Sigmoid colon (tissue), 4 donors: ENCODE results near the gene MINDY2.

Source experiments
- EP300 ChIP-seq, 4 donors: sonication (generic); formaldehyde crosslinking; IDR thresholded peaks; one replicate each; pipeline ENCODE4 v1.6.1; 2017; ENCODE audit warnings: antibody characterized with exemption in 4 of 4
- POLR2A ChIP-seq, 2 donors: fragments of 450-650 bp; IDR thresholded peaks; one replicate each; pipeline ENCODE4 v1.6.1; 2016; ENCODE audit warnings: antibody characterized with exemption in 2 of 2, mild to moderate bottlenecking in 2 of 2, moderate library complexity in 2 of 2
- POLR2AphosphoS5 ChIP-seq, 4 donors: sonication (generic); formaldehyde crosslinking; IDR thresholded peaks; one replicate each; pipeline ENCODE4 v1.6.1; 2017; ENCODE audit warnings: antibody characterized with exemption in 4 of 4
- TF ChIP-seq, protein P1 (sequence below), 4 experiments: fragments of 450-650 bp in 3 of 4; fragments of 200-600 bp in 1 of 4; IDR thresholded peaks; one replicate each; pipeline ENCODE4 v1.5.1; 2016 to 2019; ENCODE audit warnings: antibody characterized with exemption in 4 of 4, mild to moderate bottlenecking in 3 of 4, moderate library complexity in 2 of 4

DNA sequence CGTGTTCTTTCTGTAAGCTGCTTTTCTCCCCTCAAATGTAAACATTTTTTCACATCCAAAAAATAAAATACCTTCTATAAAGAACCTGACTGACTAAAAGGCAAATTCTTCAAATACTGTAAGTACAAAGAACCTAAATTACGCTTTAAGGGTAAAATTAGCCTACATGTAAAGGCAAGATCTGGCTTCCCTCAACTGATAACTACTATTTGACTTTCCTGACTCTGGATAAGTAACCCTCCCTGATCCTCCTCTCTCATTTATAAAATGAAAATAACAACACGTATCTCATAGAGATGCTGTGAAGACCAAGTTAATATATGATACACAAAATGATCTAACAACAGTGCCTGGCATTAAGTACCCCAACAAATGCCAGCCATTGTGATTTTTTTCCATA lies 33.8 kb upstream of the MINDY2 start:
- TF ChIP-seq POLR2A (IDR thresholded peaks at IDR 0.05) = no peak
- TF ChIP-seq, protein P1, sequence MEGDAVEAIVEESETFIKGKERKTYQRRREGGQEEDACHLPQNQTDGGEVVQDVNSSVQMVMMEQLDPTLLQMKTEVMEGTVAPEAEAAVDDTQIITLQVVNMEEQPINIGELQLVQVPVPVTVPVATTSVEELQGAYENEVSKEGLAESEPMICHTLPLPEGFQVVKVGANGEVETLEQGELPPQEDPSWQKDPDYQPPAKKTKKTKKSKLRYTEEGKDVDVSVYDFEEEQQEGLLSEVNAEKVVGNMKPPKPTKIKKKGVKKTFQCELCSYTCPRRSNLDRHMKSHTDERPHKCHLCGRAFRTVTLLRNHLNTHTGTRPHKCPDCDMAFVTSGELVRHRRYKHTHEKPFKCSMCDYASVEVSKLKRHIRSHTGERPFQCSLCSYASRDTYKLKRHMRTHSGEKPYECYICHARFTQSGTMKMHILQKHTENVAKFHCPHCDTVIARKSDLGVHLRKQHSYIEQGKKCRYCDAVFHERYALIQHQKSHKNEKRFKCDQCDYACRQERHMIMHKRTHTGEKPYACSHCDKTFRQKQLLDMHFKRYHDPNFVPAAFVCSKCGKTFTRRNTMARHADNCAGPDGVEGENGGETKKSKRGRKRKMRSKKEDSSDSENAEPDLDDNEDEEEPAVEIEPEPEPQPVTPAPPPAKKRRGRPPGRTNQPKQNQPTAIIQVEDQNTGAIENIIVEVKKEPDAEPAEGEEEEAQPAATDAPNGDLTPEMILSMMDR (IDR thresholded peaks at IDR 0.05) = no peak
- TF ChIP-seq POLR2AphosphoS5 (IDR thresholded peaks at IDR 0.05) = no peak
- no peak for TF ChIP-seq EP300 (IDR thresholded peaks at IDR 0.05)
